Adrenal gland (tissue), 12 donors: ENCODE results near the gene APP. TPM values are rescaled to one million over a fixed set of nuclear protein-coding genes. Genes with fewer than 3 reads are reported as not detected.
A peak's percentile ranks its signal among the peaks of the same experiment; 100 is the strongest.

Experiments used
- DNase-seq, 7 donors: peaks; one replicate each; pipeline ENCODE4 v3.0.0-alpha.2; 2019 to 2020
- H3K27ac ChIP-seq, 5 donors: fragments of 200-600 bp; sonication (generic) in 4 of 5; 1 replicate in 3 of 5; 2 replicates in 2 of 5; pipeline versions ENCODE4 v1.5.1 to v1.8.0; 2016 to 2020; ENCODE audit warnings: mild to moderate bottlenecking in 1 of 5
- H3K27me3 ChIP-seq: fragments of 200-600 bp; 2 replicates; pipeline ENCODE4 v1.8.0; 2021
- H3K36me3 ChIP-seq, 2 donors: fragments of 200-600 bp; replicated peaks in 1 of 2; 1 replicate in 1 of 2; 2 replicates in 1 of 2; pipeline versions ENCODE4 v1.5.1 to v1.8.0; 2018 to 2022
- H3K4me1 ChIP-seq, 2 donors: fragments of 200-600 bp; replicated peaks in 1 of 2; 1 replicate in 1 of 2; 2 replicates in 1 of 2; pipeline versions ENCODE4 v1.5.1 to v1.8.0; 2018 to 2021
- H3K4me3 ChIP-seq, 4 donors: fragments of 200-600 bp; sonication (generic) in 3 of 4; one replicate each; pipeline ENCODE4 v1.5.1; 2016 to 2018
- H3K9me3 ChIP-seq, 3 donors: fragments of 200-600 bp; sonication (generic) in 1 of 3; replicated peaks in 1 of 3; 1 replicate in 2 of 3; 2 replicates in 1 of 3; pipeline versions ENCODE4 v1.5.1 to v1.8.0; 2016 to 2021
- CTCF ChIP-seq, 6 experiments: fragments of 450-650 bp in 4 of 6; fragments of 200-600 bp in 2 of 6; sonication (generic) in 1 of 6; IDR thresholded peaks; 1 replicate in 5 of 6; 2 replicates in 1 of 6; pipeline versions ENCODE4 v1.5.1 to v1.8.0; 2016 to 2021; ENCODE audit warnings: antibody characterized with exemption in 6 of 6, mild to moderate bottlenecking in 2 of 6, moderate library complexity in 1 of 6
- POLR2A ChIP-seq, 2 donors: fragments of 450-650 bp; IDR thresholded peaks; one replicate each; pipeline ENCODE4 v1.6.1; 2017; ENCODE audit warnings: antibody characterized with exemption in 2 of 2, mild to moderate bottlenecking in 2 of 2, moderate library complexity in 1 of 2
- WGBS, 4 donors: extraction: QIAGEN DNeasy Blood & Tissue Kit in 2 of 4; methylation state at CpG; one replicate each; pipeline versions ENCODE4 v1.1.5 to v1.1.7; 2013 to 2017; 5-methylcytosine and 5-hydroxymethylcytosine counted together
- intact Hi-C, 2 donors: fragments of 100-400 bp; cut with DNase I; formaldehyde crosslinking; loops; one replicate each; pipeline versions ENCODE4 v1.14.1 to v1.15.0; 2022 to 2023
- polyA plus RNA-seq, 3 donors: library from polyadenylated mRNA; stranded (reverse); fragments of 200-250 nt in 2 of 3; fragments of 350-450 nt in 1 of 3; fragmentation: Illumina TruSeq in 1 of 3; extraction: RNeasy Lipid Tissue Mini Kit (QIAGEN cat#74804) in 1 of 3; gene quantifications; one replicate each; pipeline ENCODE4 v1.2.3, GENCODE V29; 2013 to 2014
- total RNA-seq, 9 donors: library from RNA; depleted of rRNA in 4 of 9; stranded (reverse); fragments of >200 nt in 4 of 9; fragments of 120-200 nt in 1 of 9; fragmentation: NEBNext Ultra II Directional in 1 of 9; extraction: Animal tissue kit (Norgen Biotek cat#: 25700) in 1 of 9; gene quantifications; one replicate each; pipeline versions ENCODE4 v1.1.0 to v1.2.4, GENCODE V29; 2013 to 2023
- donor health status: healthy with polysubstance abuse.
- donor health status: Bipolar disorder and iron deficiency.
- donor health status: DM: yes; HTN: yes; CAD: no.
- donor health status: DM: no; HTN: no; CAD: no.
- donor health status: DM: no; HTN: no; CAD: no.
- donor health status: DM: yes; HTN: yes; CAD: no.

APP gene
- total and polyA plus RNA-seq, 12 donors, result 161 to 1,079 (median 710) TPM

DNA sequence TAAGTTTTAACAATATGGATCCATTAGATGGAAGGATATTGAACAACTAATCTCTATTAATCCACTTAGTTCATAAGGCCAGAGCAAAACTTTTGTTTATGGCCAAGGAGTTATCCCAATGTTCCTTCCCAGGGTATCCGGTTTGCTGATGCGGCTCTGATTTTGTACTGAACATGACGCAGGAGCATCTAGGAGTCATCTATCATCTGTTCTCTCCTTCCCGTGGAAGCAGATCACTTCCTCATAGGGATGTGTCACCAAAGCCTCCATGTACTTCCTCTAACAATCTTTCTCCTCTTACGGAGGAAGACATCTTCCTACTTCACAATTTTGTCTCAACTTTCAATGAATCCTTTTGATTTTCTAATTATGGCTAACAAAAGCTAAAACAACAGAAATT is 206.6 kb downstream of the APP start:
- H3K27me3 ChIP-seq, result no peaks in the 10 kb centered on the region
- 65 to 73% (median 68%) methylated on average over 5 of the region's 5 CpGs for WGBS, 4 donors
- no peaks in the 10 kb centered on the region for H3K9me3 ChIP-seq
- TF ChIP-seq POLR2A (IDR thresholded peaks at IDR 0.05) (no peak), CTCF (IDR thresholded peaks at IDR 0.05) (no peak)
- peak overlapping the region in 4 of 5 donors; percentile 61 to 81 (median 67) for H3K27ac ChIP-seq
- DNase-seq, result peak in 5 of 7 donors; percentile 31 to 70 (median 51)
- H3K4me1 ChIP-seq, result peaks cover 11 to 27% of the 10 kb centered on the region in 2 donors
- H3K36me3 ChIP-seq, result no peaks in the 10 kb centered on the region
- no peak overlapping the region for H3K4me3 ChIP-seq
- intact Hi-C loops, result no loop called here

DNA sequence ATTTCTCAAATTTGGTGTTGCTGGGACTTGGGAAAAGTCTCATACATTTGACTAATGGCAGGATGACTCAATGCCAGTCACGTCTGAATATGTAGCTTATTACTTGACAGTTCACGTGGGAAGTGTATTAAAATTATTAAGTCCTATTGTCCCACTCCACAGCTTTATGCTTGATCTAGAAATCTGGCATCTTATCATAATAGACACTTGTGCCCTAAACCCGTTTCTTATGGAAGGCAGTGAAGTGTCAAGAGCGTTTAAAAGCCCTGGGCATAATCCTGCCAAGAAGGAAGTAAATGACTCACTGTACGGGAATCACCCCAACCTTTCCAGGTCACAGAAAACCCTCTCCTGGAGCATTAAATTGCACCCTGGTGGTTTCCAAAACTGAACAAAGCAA is 207.4 kb downstream of the APP start:
- Histone ChIP-seq H3K36me3 (no peaks in the 10 kb centered on the region), H3K4me3 (no peak overlapping the region), H3K4me1 (peaks cover 11 to 26% of the 10 kb centered on the region in 2 donors), H3K27ac (peak overlapping the region in 4 of 5 donors; percentile 61 to 81 (median 67)), H3K9me3 (no peaks in the 10 kb centered on the region), H3K27me3 (no peaks in the 10 kb centered on the region)
- DNase-seq, result peak in 3 of 7 donors; percentile 47 to 56 (median 49)
- WGBS, 4 donors, result 33 to 54% (median 34%) methylated on average over 5 of the region's 5 CpGs
- intact Hi-C loops, result no loop called here
- TF ChIP-seq POLR2A (IDR thresholded peaks at IDR 0.05) (no peak), CTCF (IDR thresholded peaks at IDR 0.05) (no peak)

- no peak overlapping the region for H3K27ac ChIP-seq
- TF ChIP-seq CTCF (IDR thresholded peaks at IDR 0.05), result no peak
- no peak for TF ChIP-seq POLR2A (IDR thresholded peaks at IDR 0.05)
Measured at GRCh38 chr21:25961042-25961441, 209.5 kb downstream of the APP start.

DNA sequence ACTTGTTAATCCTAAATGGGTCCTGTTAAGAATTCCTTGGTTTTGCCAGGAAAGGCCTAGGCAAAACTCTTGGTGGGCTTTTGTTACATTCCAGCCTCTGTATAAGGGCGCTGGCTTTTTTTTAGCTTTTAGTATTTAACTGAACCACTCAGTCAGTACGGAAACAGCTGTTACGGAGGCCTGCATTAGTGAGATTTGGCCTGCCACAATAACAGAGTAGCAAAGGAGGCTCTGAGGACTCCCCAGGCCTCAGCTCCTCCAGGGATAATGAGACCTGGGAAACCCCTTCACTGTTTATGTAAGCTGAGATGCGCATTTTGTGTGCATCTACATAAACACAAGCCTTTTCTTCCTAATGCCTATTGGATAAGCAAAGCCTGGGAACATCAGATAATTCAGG is 210.2 kb downstream of the APP start:
- H3K27ac ChIP-seq, result no peak overlapping the region
- peaks cover 13 to 33% of the 10 kb centered on the region in 2 donors for H3K4me1 ChIP-seq
- no peaks in the 10 kb centered on the region for H3K36me3 ChIP-seq
- H3K9me3 ChIP-seq, result no peaks in the 10 kb centered on the region
- intact Hi-C loops, result no loop called here
- WGBS, 4 donors, result 83 to 97% (median 86%) methylated on average over 4 of the region's 4 CpGs
- TF ChIP-seq POLR2A (IDR thresholded peaks at IDR 0.05) (no peak), CTCF (IDR thresholded peaks at IDR 0.05) (no peak)
- H3K27me3 ChIP-seq, result no peaks in the 10 kb centered on the region
- DNase-seq, result no peak
- H3K4me3 ChIP-seq, result no peak overlapping the region

More at GRCh38 chr21:25961042-25961441, 209.5 kb downstream of the APP start:
- WGBS, 4 donors, result 62 to 84% (median 65%) methylated on average over 3 of the region's 3 CpGs
- intact Hi-C loops, result no loop called here
- Histone ChIP-seq H3K27me3 (no peaks in the 10 kb centered on the region), H3K4me3 (no peak overlapping the region), H3K4me1 (peaks cover 13 to 33% of the 10 kb centered on the region in 2 donors), H3K9me3 (no peaks in the 10 kb centered on the region), H3K36me3 (no peaks in the 10 kb centered on the region)
- no peak for DNase-seq
